NCI-H128 (cell line): Measurements from ENCODE around the gene KASH5.
"Not testable (repeated sequence)": the region's sequence is repeated elsewhere in the genome, so short reads cannot be mapped to it uniquely, and the experiment has no call there.

Source experiments
- DNase-seq: peaks from one replicate; lab custom pipeline; 2025; ENCODE audit not compliant: unreplicated experiment; lab: John Stamatoyannopoulos, UW

The KASH5 gene

GRCh38 chr19:49435670-49436069 lies 47.6 kb downstream of the KASH5 start:
- no peak for DNase-seq

- DNase-seq, result no peak
These were observed 48.5 kb downstream of the KASH5 start for GRCh38 chr19:49436381-49437017.

- DNase-seq, result no peak
These were observed 49.2 kb downstream of the KASH5 start for GRCh38 chr19:49437231-49437630.

GRCh38 chr19:49438261-49438660 lies 50.2 kb downstream of the KASH5 start:
- no peak for DNase-seq

- DNase-seq, result no peak
These were observed 51.8 kb downstream of the KASH5 start for GRCh38 chr19:49439836-49440235.

GRCh38 chr19:49440439-49441209 lies 52.6 kb downstream of the KASH5 start:
- no peak for DNase-seq

GRCh38 chr19:49441210-49441959 lies 53.3 kb downstream of the KASH5 start, which contains the start of gene SLC17A7:
Gene SLC17A7 (minus strand): TSS chr19:49441527. CDS start chr19:49441379, 148 bp downstream.
- peak; percentile 11 for DNase-seq

- no peak for DNase-seq
These were observed 53.9 kb downstream of the KASH5 start for GRCh38 chr19:49441960-49442350.

GRCh38 chr19:49442354-49442753 lies 54.3 kb downstream of the KASH5 start:
- DNase-seq, result no peak

GRCh38 chr19:49442771-49443365 lies 54.8 kb downstream of the KASH5 start:
- DNase-seq, result peak; percentile 54

GRCh38 chr19:49443366-49444099 lies 55.5 kb downstream of the KASH5 start:
- peak; percentile 93 for DNase-seq

- DNase-seq, result not testable (repeated sequence)
These were observed 56.2 kb downstream of the KASH5 start for GRCh38 chr19:49444100-49444700.

- DNase-seq, result no peak
These were observed 57.9 kb downstream of the KASH5 start for GRCh38 chr19:49445997-49446396.

GRCh38 chr19:49447485-49448431 lies 59.7 kb downstream of the KASH5 start:
- no peak for DNase-seq

- no peak for DNase-seq
These were observed 60.4 kb downstream of the KASH5 start for GRCh38 chr19:49448432-49448786.

GRCh38 chr19:49450405-49450804 lies 62.4 kb downstream of the KASH5 start:
- DNase-seq, result no peak

- DNase-seq, result peak; percentile 97
These were observed 63.6 kb downstream of the KASH5 start, which contains the start of gene PIH1D1 for GRCh38 chr19:49451430-49452181. Gene PIH1D1 (minus strand): TSS chr19:49451814. CDS start chr19:49451574, 240 bp downstream.

GRCh38 chr19:49453013-49453756 lies 65.1 kb downstream of the KASH5 start, which contains the start of gene ALDH16A1:
Gene ALDH16A1 (plus strand): TSS chr19:49453225. CDS start chr19:49453332, 107 bp downstream.
- peak; percentile 98 for DNase-seq
